ENCODE data around the gene PCDH1. TPM values are rescaled to one million over a fixed set of nuclear protein-coding genes. Genes with fewer than 3 reads are reported as not detected.

The PCDH1 gene
- total and polyA plus RNA-seq, 2 of the 8 experiments (the other 6 are each of a cell fraction or from before 2014, with no cell fraction given): 101 to 102 TPM

GRCh38 chr5:141904551-141904950 is 26.3 kb upstream of the PCDH1 start:
- Histone ChIP-seq H4K20me1 (replicated peaks in 1 of 2; ENCODE audit: control insufficient read depth in 1 of 2, insufficient read depth in 2 of 2, low read length in 2 of 2) (no peaks in the 10 kb centered on the region), H2BK12ac (ENCODE audit: low read depth, low read length) (no peak overlapping the region), H2BK5ac (ENCODE audit: low read depth, low read length) (no peak overlapping the region), H3K9me3 (ENCODE audit: insufficient read depth in 2 of 2, low read depth in 1 of 2, low read length in 1 of 2) (no peaks in the 10 kb centered on the region), H3K56ac (replicated peaks; ENCODE audit: insufficient read length, low read depth, low read length) (no peak overlapping the region), H3K79me2 (ENCODE audit: control insufficient read depth in 1 of 2, insufficient read depth in 2 of 2, low read length in 2 of 2) (no peaks in the 10 kb centered on the region), H3K79me1 (ENCODE audit: low read depth, low read length) (no peaks in the 10 kb centered on the region), H2BK15ac (ENCODE audit: low read length) (no peak overlapping the region), H2BK120ac (replicated peaks; ENCODE audit: low read depth, low read length) (no peak overlapping the region), H3K27ac (ENCODE audit: low read depth, low read length) (no peak overlapping the region), H4K8ac (ENCODE audit: extremely low read depth, insufficient read depth, low read length) (no peak overlapping the region), H3K9ac (replicated peaks in 1 of 4; ENCODE audit: extremely low read depth in 1 of 4, low read depth in 3 of 4, low read length in 3 of 4) (no peak overlapping the region), H2BK20ac (ENCODE audit: low read length) (no peak overlapping the region), H3K18ac (ENCODE audit: extremely low read depth, low read length) (no peak overlapping the region), H3K4me3 (ENCODE audit: extremely low read depth in 1 of 4, insufficient read depth in 2 of 4, low read depth in 3 of 4, low read length in 4 of 4) (no peak overlapping the region), H3K23me2 (ENCODE audit: low read depth, low read length) (no peaks in the 10 kb centered on the region), H2AFZ (ENCODE audit: low read length) (no peak overlapping the region), H4K5ac (ENCODE audit: insufficient read length, low read depth, low read length) (no peak overlapping the region), H3K14ac (ENCODE audit: insufficient read length) (no peak overlapping the region), H3K27me3 (replicated peaks in 1 of 4; ENCODE audit: control insufficient read depth in 3 of 4, extremely low read depth in 1 of 4, insufficient read depth in 3 of 4, low read length in 3 of 4) (no peaks in the 10 kb centered on the region; a peak in 1 of 7 replicates), H3K4me2 (ENCODE audit: insufficient read depth in 1 of 2, low read depth in 2 of 2, low read length in 2 of 2) (no peak overlapping the region), H3K23ac (ENCODE audit: insufficient read length) (no peak overlapping the region), H4K91ac (replicated peaks; ENCODE audit: insufficient read length, low read length) (no peak overlapping the region), H3K4ac (replicated peaks; ENCODE audit: insufficient read length, low read depth, low read length) (no peak overlapping the region), H3K4me1 (replicated peaks in 1 of 4; ENCODE audit: control insufficient read depth in 3 of 4, insufficient read depth in 4 of 4, low read length in 3 of 4) (no peaks in the 10 kb centered on the region), H2AK5ac (ENCODE audit: low read depth, low read length) (no peak overlapping the region), H3K36me3 (ENCODE audit: control insufficient read depth in 2 of 4, insufficient read depth in 4 of 4, low read length in 3 of 4) (no peaks in the 10 kb centered on the region)
- DNase-seq (ENCODE audit: low read depth in 1 of 2, low spot score in 2 of 2) (no peak), FAIRE-seq (no peak)
- 96% methylated on average over 5 of the region's 5 CpGs; no CpG with 5 or more reads in 1 of the 2 experiments for WGBS, 2 experiments (ENCODE audit: extremely low coverage in 1 of 2, insufficient coverage in 1 of 2, insufficient read length in 1 of 2, insufficient replicate concordance in 2 of 2, low coverage in 1 of 2, low lambda C conversion rate in 2 of 2, missing lambda C conversion rate in 1 of 2)
- CTCF ChIA-PET (ENCODE audit: partially characterized antibody): interaction anchor here (1.6 to 2.3 kb wide), 2 partner anchors 11 to 23 kb away, joined by 3 to 9 read pairs; no protein-coding TSS in a partner anchor
- TF ChIP-seq TAF7 (optimal IDR thresholded peaks at IDR 0.05; ENCODE audit: borderline replicate concordance, low read depth, low read length): no peak
- POLR2A ChIA-PET (ENCODE audit: partially characterized antibody): no interaction called here

All from H1 (cell line).